HG02840 (cell line): ENCODE data around the gene STK17A.

Experiments
- ATAC-seq: cut with Tn5 transposase; IDR thresholded peaks from one replicate; pipeline ENCODE4 v1.9.1; 2021; ENCODE audit warnings: mild to moderate bottlenecking, moderate library complexity, moderate number of reproducible peaks; ENCODE audit not compliant: unreplicated experiment, low FRiP score

Gene STK17A

DNA sequence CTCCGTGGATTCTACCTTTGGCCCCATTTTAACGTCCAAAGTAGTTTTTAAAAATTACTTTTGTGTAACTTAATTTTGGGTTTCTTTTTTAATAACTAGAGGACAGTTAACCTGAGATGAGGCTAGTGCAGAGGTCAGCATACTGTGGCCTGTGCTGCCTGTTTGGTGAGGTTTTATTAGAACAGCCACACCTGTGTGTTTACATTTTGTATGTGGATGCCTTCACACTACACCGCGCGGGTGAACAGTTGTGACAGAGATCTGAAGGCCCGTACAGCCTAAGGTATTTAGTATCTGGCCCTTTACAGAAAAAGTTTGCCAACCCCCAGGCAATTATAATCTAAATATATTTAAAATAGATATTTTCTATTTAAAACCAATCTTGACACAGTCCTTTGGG lies 46.9 kb downstream of the STK17A start:
- ATAC-seq, result no peak

DNA sequence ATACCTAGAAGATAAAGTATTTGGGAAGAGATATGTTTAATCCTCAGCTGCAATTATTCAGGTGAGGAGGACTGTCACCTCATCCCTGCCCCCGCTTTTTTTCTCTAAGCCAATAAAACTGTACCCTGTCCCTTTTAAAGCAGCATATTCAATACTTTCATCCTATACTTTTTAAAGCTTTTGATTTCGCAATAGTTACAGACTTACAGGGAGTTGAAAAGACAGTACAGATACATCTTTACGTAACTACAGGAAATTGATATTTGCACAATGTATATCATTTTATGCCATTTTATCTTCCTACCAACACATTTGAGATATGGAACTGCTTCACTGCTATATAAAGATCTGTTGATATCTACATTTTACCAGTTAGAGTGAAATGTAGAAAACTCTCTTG lies 47.6 kb downstream of the STK17A start:
- ATAC-seq, result no peak

DNA sequence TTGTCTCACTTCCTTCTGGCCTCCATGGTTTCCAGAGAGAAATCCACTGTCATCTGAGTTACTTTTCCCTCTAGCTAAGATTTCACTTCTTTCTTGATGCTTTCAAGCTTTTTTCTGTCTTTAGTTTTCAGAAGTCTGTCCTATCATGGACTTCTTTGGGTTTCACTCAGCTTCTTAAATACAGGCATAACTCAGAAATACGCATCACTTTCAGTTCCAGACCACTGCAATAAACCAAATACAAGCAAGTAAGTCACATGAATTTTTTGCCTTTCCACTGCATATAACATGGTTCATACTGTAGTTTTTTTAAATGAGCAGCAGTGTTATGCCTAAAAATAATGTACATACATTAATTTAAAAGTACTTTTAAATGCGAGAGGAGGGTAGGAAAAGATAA lies 48.7 kb downstream of the STK17A start:
- no peak for ATAC-seq

DNA sequence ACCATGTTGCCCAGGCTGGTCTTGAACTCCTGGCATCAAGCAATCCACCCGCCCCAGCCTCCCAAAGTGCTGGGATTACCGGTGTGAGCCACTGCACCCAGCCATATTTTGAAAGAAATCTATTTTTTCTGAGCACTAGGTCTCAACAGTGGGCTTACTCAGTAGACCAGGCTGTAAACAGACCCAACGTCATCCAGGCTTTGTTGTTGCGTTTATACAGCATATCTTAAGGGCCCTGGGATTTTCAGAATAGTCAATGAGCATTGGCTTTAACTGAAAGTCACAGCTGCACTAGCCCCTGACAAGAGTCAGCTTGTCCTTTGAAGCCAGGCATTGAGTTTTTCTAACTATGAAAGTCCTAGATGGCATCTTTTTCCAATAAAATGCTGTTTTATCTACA lies 49.8 kb downstream of the STK17A start:
- no peak for ATAC-seq

DNA sequence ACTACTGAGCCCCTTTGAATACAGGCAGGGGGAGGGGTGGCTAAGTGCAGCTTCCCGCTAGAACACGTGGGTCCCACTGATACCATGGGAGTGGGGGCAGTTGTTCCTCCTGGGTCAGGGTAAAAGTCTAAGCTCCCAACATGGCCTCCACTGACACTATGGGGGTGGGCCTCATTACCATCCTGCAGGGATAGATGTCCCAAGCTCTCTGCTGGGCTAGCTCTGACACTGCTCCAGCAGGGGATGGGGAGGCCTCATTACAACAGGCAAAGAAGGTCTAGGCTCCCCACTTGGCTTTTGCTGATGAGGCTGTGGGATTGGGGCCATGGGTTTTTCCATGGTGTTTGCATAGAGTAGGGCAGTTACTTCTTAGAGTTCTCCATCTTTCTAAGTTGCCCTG lies 51.5 kb downstream of the STK17A start:
- ATAC-seq, result no peak

DNA sequence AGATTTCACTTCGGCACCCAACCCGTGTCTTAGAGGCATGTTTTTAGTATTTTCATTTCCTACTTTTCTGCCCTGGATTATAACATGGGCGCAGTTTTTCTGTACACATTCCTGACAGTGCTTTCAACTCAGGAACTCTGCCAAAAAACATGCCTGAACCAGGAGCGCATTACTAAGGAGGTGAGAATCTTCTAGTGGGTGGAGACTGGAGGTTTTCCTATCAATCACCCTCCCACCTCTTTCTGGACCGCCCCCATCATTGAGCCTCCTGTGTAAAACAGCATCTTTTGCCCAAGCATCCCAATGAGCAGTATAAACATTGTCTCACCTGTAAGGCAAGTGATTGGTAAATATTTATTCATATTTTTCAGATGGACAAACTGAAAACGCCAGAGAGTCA lies 53.2 kb downstream of the STK17A start:
- no peak for ATAC-seq

DNA sequence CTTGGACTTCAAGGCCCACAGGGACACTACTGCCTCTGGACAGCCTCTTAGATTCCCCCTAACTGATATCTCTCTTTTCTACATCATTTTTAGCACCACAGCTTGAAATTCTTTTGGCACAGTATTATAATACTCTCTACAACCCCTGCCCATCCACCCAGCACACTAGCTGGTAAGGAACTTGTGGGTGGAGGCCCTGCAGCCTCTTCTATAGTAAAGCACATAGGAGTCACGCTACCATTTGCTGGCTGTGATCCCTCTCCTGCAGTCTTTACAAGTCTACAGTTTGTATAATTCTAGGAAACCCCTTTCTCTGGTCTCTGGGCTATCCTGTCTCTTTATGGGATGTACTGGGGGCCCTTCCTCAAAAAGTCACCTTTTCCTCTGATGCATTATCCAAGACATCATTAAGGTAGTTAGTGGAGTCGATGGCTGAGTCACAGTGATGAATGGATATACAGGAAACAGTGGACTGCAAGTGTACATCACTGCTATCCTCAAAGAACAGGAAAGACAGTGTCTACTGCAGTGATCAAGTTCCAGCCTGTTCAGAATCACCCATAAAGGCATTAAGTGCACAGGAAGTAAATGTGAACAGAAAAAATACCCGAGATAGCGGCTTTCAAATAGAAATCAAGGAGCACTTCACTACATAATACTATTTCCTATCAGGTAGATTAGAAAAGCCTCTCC lies 54.4 kb downstream of the STK17A start:
- ATAC-seq, result no peak

DNA sequence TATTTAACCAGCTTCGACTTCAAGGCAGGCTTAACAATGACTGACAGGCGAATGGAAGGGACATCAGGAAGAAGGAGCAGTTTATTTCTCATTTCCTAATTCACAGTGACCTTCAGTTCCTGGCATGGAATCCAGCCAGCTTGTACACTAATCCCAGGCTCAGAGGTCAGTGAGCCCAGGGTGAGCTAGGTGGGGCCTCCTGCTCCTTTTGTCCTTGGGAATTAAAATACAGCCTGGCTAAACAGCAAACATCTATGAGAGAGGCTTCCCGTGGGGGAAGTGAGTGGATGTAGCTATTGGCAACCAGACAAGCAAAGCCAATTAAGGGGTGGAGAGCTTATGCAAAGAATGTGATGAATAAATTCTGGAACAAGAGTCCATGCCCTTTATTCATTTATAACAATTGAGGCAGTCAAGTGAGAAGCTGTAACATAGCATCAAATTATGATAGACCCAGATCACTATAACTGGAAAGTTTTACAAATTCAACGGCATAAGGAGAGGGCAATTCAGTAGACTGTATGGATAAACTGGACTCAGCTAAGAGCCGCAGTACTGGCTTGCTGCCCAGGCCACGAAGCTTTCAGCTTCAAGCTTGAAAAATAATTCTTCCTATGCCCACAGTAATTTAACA lies 57.1 kb downstream of the STK17A start:
- ATAC-seq, result no peak

DNA sequence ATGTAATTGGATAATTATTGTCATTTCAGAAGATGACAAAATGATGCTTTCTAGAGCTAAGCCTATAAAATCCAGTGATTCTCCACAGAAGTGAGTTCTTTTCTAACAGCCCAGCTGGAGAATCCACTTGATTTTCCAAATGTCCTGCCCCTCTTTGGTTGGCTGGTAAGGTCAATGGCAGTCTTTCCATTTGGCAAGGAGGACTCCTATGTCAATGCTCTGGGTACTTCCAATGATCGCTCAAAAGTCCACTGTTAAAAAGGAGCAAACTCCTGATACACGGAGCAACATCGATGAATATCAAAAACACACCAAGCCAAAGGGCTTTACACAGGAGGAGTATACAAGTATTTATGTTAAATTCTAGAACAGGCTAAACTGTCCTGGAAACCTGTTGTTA lies 57.8 kb downstream of the STK17A start:
- no peak for ATAC-seq

DNA sequence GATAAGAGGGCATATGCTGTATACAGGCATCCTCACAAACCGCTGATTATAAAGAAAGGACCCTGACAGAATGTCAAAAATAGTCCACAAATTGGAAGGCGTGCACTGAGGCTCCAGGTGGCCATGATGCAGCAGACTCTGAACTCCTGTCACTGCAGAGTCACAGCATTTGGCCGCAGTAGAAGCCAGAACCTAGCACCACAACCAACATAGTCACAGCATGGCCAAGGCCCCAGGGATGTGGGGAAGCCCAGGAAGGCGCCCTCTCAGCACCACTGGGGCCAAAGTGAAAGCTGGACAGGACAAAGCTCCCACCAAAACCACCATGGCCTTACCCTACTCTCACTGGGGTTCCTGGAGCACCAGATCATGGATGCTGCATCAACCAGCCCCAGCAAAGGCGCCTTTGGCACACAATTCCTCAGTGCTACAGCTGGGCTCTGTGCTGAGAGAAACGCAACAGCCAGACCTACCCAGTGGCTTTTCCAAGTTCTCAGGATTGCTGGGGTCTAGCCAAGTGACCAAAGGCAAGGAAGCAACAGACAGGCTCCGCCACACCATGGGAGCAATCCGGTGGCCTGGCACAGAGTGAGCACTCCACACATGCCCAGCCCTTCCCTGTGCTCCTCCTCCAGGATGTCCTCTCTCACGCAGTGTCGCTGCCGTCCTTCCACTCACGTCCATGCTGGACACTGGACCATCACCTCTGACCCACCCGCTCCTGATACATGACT lies 60.2 kb downstream of the STK17A start:
- ATAC-seq, result no peak

DNA sequence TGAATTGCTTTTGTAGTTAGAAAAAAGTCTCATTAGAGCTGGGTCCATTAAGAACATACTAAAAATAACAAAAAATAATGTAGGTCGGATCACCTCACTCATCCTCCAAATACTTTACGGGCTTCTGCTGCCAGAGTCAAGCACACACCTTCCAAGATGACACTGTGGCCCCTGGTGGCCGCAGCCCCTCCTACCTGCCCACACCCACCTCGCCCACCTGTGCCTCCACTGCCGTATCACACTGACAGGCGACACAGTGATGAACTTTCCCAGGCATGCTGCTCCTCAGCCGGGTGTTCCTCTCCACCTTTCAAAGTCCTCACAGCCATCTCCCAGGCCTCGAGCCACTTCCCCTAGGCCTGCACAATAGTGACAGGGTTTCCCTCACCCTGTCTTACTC lies 60.9 kb downstream of the STK17A start:
- no peak for ATAC-seq

DNA sequence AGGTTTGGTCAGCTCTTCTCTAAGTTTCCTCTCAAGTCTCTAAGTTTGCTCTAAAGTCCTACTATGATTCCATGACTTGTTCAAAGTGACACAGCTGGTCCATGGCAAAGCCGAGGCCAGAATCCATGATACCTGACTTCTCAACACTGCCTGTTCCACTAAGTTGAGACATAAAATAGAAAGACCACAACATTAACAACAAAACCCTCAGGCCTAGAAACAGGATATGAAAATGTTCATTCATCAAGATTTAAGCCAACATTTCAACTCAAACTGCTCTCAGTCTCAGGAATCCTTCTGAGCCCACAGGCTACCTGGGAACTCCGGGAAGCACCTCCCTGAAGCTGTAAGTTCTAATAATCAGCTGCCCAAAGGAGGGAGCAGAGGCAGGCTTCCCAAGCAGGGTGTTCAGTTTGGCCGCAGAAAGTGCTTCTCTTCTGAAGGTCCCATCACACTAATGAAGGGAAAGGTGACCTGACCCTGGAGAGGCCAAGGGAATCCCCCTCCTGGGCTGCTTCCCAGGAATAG lies 62.9 kb downstream of the STK17A start:
- ATAC-seq, result no peak

DNA sequence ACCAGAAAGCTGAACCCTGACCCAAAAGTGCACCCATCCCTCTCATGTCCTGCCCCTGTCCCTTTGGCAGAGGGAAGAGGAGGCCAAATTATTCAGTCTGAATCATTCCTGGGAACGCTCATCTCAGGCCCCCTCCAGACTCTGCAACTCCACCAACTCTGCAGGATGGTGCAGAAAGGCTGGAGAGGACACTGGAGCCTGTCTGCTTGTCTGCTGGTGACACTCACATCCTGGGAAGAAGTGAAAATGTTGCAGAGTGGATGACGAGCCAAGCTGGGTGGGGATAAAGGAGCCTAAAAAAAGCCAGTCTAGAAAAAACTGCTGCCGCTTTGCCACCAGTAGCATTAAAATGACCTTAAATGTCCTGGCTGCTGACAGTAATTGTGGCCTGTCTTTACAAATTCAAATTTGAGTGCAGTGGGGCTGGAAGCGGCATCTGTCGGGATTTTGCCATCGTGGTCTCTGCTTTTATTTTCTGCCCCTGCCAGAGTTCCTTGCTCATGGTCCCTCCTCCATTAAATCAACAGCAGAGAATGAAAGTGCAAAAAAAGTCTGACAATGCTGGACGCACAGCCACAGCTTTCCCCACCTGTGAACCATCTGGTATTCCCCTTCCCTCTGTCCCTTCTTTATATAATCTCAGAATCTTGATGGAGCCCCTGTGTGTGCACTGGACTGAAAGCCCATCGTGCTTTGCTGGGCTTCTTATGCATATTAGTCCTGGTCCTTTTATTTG lies 63.9 kb downstream of the STK17A start:
- no peak for ATAC-seq

DNA sequence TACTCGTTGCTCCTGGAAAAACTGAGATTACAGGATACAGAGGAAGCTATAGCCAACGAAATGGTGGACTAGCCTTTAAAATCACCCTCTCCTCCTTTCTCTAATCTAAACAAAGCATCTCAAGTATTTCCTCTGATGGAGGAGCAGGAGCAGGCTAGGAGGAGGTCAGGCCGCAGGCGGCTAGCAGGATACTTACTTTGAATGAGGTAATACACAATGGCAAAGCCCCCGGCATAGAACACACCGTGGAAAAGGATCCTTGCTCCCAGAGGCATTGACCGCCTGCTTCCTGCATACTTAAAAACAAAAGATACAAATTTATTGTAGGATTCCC lies 64.4 kb downstream of the STK17A start:
- ATAC-seq, result no peak

DNA sequence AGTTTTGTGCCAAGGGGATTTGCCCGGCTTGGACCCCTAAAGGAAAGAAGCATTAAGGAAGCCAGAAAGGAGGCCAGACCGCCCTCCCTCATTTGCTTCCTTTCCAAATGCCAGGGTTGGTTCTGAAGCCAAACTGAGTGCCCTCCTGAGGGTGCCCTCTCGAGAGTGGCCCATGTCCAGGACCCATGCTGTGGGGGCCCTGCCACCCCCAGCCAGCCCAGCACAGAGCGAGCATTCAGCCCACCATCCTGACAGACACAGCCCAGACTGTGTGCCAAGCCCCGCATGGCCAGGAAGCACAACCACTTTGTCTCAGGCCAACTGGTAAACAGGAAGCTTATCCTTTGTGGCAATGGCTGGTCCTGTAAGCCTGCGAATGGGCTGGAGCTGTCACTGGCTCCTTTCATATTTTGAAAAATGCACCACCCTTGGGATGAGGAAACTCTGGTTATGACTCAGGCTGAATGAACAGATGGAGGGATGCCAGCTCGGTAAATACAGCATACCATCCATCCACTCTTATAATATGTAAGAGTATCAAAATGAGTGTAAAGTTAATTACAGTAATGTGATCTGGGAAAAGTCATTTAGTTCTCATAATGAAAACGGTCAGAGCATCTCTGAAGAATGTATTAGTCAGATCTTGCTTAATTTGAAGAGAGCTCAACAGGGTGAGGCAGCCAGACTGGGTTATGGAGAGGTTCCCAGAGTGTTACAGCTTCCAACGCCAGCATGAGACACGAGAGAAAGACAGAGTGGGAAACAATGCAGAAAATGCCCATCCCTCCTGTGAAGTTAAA lies 65.0 kb downstream of the STK17A start:
- ATAC-seq, result peak; percentile 21

DNA sequence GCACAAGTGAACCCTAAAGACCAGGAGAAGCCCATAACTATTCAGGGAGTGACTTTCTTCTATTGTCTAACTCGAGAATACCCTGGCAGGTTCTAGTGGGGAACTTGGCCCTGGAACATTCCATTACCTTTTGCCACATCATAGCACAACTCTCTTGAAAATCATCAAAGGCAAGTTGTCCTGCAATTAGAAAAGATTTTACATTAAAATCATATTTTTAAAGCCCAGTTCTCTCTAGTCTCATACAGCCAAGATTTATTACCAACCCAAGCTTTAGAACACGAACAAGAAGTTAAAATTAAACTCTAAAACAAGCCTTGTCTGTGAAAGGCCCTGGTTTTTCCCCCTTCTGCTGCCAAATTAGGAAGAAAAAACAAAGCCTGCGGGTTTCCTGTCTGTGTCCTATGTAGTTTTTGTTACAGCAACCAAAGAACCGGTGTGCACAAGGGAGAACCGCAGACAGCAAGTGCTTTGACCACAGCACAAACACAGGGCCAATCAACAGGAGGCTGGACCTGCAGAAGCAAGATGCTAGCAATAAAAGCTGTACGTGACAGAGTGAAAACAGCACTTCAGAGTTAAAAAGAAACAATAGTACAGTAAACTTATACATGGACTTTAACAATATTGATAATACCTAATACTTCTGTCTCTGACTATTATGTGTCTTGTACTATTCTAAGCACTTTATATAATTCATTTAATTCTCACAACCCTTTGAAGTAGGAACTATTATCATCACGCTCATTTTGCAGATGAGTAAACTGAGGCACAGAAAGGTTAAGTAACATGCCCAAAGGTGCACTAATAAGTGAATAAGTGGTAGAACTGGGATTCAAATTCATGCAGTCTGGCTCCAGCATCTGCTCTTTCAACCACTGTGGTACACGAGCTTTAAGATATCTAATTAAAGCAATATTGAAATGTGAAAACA lies 65.8 kb downstream of the STK17A start:
- peak; percentile 55 for ATAC-seq

DNA sequence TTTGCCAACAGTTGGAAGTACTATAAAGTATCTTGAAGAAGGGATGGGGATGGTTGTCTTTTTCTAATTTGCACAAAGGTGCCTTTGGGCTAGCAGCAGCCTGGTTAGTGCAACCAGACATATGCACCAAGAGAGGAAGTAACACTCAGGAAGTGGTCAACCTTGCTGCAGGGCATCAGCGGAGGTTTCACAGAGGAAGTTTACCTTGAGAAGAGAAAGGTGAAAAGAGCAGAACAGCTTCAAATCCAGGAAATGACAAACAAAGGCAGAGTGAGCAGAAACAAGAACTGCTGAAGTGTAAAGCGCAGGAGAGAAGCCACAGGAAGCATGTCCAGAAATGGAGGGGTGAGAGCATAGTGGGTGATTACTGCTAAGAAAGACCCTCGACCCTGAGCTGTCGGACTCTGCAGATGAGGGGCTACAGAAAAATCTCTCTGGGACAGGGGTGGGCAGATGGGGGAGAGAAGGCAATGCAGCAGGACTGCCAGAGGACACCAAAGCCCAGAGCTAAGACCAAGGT lies 66.9 kb downstream of the STK17A start:
- ATAC-seq, result peak; percentile 59

DNA sequence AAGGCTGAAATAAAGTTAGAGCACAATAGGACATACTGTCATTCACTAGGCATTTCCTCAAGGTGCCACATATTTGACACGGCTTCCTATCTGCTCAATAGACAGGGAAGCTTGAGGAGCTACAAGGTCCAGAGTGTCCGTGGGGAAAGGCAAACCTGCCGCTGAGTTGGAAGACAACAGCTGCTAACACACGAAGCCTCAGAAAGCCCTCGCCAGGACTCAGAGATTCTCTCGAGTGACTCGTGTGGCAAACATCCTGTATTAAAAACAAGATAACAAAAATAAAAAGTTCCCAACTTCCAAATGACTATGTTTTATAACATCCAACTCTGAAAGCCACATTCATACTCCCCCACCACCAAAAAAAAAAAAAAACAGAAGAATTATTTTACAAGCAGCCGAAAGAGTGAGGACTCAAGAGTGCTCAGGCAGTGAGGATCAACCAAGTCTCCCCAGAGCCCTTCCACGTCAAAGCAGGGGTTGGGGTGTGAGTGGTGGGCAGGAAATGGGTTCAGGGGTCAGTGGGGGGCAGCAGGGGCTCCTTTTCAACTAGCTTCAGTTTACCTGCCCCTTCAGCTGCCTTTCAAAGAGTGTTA lies 67.6 kb downstream of the STK17A start:
- no peak for ATAC-seq

DNA sequence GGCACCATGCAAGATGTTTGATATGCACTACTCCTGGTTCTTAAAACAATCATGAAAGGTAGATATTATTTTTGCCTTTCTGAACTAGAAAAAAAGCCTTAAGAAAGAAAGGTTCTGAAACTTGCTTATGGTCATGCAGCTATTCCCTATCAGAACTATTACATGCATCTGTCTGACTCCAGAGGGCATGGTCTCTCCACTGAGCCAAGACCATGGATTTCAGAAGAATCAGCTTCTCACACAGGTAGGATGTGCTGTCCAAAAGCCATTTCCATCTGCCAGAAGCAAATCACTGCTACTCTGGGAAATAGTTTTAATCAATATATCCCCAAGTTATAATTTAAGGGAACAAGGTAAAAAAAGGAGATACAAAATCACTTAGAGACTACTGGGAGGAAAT lies 69.5 kb downstream of the STK17A start:
- ATAC-seq, result no peak
